Measurements from ENCODE around the gene RPP25L.
A peak's percentile ranks its signal among the peaks of the same experiment; 100 is the strongest.

RPP25L gene

DNA sequence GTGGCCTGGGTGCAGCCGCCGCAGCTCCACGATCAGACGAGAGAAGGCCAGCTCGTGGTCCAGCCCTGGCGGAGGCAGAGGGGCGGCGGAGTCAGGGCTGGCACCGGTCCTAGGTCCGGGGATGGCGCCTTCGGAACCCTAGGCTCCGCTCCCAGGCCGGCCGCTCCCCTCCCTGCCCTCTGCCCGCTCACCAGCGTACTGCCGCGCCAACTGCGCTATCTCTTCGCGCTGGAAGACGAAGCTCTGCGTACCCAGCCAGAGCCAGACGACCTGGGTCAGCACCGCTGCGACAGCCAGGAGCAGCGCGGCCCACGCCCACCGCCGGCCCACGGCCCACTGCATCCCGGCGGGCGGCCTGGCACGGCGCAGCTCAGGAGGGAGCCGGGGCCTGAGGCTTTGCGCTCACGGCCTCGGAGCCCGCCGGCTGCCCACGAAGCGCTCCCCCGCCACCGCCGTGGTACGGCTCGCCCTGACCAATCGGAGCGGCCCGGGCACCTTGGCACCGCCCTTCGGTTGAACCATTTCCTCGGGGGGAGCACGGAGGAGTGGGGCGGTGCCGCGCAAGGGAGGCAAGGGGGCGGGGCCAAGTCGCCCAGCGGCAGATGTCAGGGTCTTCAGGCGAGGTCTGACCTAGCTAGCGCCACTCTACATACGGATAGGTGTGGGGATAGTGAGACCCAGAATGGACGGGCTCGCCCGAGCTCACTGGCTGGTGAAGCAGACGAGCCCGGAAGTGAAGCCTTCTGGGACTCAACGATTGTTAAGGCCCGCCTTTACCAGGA is 25.6 kb upstream of the RPP25L start, which contains the start of gene SIGMAR1:
Gene SIGMAR1, minus strand, starts transcription at position 432 of the 782 bp plus-strand sequence. Its CDS starts 90 bp downstream, at position 342.
- peak; percentile 89 for DNase-seq (ENCODE audit: low read depth, low spot score)

DNA sequence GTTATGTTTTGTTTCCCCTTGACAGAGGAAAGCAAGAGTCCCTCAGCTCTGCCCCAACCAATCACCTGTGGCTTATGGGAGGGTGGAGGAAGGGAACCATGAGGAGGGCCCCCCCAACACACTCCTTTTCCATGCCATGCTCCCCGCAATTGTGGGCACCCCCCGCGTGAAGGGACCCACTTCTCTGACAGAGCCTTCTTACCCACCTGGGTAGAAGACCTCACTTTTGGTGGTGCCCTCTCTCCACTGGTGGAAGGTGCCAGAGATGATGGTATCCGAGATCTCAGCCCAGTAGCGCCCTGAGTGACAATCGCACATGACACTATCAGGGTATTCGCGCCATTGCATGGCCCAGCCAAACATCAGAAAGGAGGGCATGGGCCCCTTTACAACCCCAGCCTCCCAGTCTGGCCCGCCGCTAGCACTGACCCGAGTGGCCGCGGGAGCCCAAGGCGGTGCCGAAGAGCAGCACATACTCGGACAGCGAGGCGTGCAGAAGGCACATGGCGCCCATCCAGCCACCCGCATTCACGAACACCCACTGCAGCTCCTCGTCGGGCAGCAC is 25.0 kb upstream of the RPP25L start:
- no peak for DNase-seq (ENCODE audit: low read depth, low spot score)

DNA sequence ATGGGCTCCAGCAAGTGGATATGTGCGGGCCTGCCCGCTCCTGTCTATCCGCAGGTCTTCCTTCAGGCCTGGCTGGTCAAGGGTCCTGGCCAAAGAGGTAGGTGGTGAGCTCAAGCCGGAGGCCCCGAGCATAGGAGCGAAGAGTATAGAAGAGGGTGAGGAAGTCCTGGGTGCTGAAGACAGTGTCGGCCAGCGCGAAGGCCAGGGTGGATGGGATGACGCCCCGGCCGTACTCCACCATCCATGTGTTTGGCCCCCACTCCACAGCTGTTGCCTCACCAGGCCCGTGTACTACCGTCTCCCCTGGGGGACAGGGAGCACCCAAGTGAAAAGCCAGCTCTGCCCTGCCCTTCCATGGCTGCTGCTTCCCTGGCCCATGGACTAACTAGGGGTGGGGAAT is 23.7 kb upstream of the RPP25L start:
- no peak for DNase-seq (ENCODE audit: low read depth, low spot score)

DNA sequence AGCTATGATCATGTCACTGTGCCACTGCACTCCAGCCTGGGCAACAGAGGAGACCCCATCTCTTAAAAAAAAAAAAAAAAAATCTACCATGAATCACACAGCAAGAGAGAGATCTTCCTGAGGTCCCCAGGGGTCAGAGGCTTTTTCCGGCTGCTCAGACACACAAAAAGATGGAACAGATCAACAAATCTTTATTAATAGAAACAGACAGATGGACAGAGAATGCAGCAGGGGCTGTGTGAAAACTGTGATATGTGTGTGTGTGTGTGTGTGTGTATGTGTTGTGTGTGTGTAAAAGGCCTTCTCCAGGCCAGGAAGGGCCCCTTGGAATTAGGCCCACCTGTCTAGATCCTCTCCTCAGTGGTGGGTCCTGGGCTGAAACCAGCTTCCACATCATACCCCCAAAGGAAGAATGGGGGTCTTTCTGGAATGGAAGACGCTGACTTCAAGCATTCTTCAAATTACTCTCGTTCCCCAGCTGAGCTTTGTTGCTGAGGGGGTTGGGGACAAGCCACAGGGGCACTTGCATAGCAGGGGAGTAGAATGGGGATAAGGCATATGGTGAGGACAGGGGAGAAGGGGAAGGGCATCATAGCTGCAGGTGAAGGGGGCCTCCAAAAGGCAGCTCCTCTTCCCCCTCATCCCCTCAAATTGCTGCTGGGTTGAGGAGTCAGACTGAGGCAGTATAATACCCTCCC is 22.8 kb upstream of the RPP25L start:
- DNase-seq (ENCODE audit: low read depth, low spot score): no peak

DNA sequence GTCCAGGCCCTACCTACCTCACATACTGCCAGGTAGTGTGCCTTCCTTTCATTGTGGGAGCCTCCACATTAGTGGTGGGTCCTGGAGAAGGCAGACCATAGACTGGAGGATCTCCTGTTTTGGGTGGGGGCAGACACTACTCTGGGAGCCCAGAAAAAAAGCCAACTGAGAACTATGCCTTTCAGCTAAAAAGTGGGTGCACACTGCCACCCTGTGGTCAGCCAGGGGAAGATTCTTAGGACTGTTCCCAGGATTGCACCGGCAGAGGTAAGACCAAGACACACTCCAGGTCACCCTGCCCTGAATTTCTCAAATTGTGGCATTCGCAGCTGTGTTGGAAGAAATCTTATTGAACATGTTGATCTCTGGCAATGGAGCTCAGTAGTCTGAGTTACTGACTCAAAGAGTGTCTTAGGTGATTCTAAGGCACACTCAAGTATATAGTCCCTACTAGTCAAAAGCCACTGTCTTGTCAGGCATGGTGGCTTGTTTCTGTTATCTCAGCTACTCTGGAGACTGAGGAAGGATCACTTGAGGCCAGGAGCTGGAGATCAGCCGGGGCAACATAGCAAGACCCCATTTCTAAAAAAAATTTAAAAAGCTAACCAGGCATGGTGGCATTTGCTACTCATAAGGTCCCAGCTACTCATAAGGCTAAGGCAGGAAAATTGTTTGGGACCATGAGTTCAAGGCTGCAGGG is 22.1 kb upstream of the RPP25L start:
- DNase-seq (ENCODE audit: low read depth, low spot score): peak; percentile 58

DNA sequence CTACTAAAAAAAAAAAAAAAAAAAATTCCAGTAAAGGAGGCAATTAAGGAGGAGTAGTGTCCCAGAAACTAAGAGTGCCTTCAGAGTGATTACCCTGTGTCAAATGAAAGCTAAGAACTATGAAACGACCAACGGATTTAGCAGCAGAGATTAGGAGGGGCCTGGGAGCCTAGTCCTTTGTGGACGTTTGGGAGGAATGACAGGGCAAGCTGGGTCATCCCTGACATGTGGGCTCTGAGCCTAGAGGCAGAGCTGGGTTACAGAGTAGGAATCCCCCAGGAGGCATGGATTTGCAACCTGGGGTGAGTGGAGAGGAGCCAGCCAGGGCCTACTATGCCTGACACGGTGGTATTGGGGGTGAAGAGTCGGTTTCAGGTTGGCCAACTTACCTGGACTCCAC is 21.3 kb upstream of the RPP25L start:
- DNase-seq (ENCODE audit: low read depth, low spot score): no peak

DNA sequence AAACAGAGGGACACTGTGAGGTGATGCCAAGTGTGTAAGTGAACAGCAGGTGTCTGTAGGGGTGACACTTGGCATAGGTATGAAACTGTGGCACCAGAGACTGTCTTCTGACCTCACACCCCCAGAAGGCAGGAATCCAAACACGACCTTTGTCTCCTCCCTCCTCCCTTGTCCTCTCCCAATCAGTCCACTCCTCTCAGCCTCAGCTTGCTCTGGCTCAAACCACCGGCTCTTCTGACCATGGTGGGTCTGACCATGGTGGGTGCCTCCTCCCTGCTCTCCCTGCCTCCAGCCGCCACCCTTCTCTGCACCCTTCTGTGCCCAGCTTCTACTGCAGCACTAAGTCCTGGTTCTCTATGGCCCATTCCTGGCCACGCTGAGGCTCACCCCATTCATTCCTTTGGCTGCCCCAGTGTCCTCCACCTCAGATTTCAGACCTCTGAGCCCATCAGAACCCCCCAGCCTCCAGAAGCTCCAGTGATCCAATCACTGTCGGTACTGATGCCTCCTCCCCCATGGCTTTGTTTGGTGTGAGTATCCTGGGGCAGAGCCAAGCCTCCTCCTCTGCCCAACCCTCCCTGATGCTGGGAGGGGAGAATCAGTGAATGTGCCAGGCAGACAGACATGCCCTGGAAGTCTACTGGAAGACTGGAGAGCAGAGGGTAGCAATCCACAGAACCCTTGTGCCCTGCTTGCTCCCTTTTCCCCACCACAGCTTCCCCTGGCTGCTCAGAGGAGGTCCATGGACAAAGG is 18.7 kb upstream of the RPP25L start:
- no peak for DNase-seq (ENCODE audit: low read depth, low spot score)

DNA sequence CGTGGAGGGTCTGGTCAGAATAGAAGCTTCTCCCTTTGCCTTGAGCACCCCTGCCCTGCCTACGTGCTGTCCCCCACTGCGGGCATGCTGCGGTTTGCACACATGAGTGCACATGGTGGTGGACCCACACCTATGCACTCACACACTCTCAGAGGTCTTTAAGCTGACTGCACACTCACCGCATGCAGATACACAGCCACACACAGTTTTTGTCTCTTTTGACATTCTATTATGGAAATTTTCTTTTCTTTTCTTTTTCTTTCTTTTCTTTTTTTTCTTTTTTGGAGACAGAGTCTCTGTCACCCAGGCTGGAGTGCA is 17.6 kb upstream of the RPP25L start:
- no peak for DNase-seq (ENCODE audit: low read depth, low spot score)

DNA sequence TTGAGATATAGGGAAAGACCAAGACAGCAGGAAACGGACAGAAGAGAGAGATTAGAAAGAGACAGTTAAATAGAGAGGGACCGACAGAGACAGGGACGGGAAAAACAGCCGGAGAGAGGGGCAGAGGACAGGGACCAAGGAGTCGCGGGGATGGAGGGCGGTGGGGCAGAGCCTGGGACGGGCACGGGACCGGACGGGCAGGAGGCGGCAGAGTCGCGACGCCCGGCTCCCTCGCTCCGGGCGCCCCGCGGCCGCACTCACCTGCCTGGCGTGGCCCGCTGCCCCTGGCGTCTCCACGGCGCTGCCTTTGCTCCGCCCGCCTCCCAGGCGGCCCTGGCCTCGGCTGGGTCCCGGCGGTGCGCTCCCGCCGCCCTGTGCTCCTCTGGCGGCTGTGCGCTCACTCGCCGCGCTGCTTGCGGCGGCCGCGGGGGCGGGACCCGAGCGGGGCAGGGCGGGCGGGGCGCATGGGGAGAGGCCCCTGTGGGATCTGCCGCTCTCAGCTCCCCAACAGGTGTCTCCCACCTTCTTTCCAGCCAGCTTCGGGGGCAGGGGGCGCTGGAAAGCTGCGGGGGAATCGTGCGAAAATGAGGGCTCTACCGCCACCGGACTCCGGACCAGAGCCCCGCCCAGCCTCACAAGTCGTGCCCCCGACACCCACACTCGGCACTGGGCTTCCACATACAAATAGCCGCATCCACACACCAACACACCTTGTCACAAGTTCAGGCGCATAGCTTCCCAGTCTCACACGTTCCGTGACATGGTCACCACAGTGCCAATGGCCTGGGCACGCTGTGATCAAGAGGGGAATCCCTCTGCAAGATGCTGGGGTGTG is 17.0 kb upstream of the RPP25L start, which contains the start of gene ARID3C:
Gene ARID3C, minus strand, starts transcription at position 411 of the 835 bp plus-strand sequence. CDS start 1,052 bp downstream, outside the sequence.
- DNase-seq (ENCODE audit: low read depth, low spot score): no peak

DNA sequence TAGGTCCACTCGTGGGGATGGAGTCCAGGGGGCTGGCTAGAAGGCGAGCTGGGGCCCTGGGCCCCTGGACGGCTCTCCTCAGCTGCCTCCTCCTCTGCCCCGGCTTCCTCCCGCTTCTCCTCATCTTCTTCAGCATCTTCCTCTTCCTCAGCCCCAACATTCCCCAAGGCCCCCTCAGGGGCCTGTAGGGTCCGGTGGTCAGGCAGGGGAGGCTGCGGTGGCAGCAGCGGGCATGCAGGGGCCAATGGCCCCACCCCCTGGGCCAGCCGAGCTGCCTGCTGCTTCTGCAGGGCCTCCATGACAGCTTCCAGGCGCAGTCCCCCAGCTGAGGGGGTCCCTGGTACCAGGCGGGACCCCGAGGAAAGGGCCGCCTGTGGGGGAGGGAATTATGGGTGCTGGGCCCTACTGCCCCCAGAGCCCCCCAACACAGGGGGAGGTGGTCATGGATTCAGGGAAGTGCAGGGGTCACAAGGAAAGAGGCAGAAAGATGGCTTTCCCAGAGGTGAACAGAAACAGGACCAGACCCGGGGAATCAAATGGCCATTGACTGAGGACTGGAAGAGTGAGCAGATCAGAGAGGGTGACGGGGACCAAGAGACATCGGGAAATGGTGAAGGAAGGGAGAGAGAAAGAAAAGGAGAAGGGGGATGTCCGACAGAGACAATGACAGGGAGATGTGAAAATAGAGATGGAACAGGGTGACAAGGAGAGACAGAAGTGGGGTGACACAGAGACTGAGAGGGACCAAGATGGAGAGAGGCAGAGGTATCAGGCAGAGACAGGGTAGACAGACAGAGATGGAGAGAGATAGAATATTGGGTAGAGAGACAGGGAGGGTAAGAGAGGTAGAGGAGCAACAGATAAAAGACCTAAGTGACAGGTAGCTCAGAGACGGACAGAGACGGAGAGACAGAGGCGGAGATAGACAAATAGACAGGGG is 16.1 kb upstream of the RPP25L start:
- no peak for DNase-seq (ENCODE audit: low read depth, low spot score)

DNA sequence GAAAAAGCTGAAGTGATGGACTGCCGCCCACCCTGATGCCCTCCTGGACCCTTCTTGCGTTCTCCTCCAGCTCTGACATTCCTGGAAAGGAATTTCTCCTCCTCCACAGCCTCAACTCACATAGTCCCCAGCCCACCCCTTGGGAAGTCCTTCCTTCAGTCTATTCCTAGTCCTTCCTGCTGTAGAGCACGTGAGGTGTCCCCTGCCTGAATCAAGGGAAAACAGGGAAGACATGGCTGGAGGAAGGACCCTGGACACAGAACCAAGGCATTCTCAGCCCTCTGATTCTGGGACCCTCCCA is 13.2 kb upstream of the RPP25L start:
- DNase-seq (ENCODE audit: low read depth, low spot score): no peak

DNA sequence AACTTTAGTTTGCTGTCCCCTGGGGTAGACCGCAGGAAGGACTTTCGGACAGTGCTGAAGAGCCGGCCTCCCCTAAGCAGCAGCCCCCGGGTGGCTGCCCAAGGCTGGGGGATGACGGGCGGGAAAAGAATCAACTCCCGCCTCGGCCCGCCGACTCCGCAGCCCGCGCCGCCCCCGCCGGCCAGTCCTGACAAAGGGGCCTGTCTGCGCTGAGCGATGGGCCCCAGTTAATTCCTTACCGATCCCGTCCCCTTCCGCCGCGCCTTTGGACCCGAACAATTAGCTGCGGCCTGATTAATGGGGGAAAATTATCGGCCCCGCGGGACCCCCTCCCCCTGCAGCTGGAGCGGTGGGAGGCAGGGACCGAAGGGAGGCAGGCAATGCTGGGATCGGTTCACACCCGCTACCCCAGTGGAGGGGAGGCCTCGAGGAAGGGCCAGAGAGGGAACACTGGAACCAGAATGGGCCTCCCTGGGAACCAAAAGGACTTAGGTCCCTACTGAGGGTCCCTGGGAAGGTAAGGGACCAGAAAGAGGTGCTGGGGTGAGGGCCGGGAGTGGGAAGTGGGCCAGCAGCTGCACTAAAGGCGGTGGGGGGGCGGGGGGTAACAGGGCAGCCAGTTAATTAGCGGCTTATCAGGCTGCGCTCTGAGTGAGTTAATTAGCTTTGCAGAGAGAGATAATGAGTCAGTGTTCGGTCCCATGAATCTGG is 12.7 kb upstream of the RPP25L start:
- no peak for DNase-seq (ENCODE audit: low read depth, low spot score)

DNA sequence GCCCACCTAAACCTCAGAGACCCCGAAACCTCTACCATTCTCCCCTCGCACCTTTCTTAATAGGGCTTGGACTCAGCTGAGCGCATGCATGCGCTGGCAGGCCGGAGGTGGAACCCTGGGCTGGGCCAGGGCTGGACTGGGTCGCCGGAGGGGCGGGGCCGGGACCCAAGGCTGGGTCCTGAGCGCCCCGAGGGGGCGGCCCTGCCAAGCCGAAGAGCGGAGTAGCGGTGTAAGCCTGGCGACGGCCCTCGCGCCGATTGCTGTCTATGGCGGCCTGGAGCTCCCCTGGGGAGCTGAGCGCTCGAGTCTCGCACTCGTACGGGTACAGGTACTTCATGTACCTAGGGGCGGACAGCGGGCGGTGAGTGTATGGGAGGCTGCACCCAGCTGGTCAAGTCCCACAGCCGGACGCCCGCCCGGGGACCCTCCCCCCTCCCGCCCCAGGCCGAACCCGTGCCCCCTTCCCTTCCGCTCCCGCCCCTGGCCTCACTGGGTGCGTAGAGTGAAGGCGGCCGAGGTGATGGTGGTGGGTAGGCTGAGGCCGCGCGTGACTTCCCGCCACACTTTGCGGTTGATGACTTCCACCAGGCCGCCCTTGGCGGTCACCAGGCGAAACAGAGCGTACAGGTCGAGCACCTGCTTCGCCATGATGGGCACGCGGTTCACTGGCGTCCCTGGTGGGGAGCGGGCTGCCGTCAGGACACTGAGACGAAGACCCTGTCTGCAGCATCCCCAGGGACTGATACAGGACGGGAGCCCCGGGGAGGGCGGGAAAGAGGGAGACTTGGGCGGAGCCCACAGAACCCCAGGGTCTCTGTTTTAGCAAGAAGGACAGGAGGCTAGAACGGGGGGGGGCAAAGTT is 11.7 kb upstream of the RPP25L start:
- DNase-seq (ENCODE audit: low read depth, low spot score): no peak

DNA sequence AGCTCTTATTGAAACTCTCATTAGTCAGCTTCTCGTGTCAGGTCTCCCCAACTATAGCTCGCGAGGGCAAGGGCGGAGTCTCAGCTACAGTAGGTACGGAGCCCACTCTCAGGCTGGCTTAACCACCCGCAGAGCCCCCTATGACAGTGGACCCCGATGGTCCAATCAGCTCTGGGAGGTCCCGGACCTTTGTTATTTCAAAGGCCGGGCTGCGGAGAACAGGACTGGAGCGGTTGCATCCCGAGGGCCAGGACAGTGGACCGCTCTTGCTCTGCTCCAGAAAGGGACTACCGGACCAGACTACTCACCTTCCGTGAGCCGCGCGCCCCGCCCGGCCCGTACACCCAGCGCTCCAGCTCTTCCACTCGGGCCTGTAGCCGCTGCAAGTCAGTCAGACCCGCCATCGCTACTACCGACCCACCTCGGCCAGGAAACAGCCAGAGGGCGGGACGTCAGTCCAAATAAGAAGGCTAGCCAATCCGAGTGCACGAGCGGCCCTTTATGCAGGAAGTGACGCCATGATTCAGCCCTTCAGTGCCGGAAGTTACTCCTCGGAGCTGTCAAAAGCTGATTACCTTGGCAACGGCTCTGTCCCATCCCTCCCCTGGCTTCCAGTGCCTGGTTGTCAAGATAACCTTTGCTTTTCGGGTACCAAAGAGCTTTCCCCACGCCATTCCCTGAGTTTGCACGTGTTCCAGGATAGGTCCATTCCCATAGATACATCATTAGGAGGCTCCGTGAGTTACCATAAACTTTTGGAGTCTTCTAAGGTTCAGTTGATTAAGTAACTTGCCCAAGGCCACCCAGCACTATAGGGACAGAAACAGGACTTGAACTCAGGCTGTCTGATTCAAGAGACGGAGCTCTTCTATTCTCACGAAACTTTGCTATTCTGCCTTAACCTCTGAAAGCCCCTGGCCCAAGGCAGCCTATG is 8.4 kb upstream of the RPP25L start, which contains the start of gene DCTN3:
Gene DCTN3, minus strand, starts transcription at position 435 of the 934 bp plus-strand sequence. Its CDS starts 31 bp downstream, at position 404.
- peak; percentile 87 for DNase-seq (ENCODE audit: low read depth, low spot score)

DNA sequence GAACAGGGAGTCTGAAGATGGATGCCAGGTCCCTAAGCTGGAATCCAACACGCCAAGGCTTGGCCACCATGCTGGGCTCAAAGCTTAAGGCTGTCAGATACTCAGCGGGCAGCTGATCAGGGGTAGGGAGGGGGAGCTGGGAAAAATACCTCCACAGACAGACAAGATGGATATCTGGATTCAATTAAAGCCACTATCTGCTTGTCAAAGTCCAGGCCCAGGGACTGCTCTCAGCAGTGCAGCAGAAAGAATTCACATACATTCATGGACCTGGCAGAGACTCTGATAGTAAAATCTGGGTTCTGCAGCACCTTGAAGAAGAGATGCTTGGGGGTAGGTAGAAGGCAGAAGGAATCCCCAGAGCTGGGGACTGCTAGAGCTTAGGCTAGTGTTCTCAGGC is 3.2 kb upstream of the RPP25L start:
- no peak for DNase-seq (ENCODE audit: low read depth, low spot score)

DNA sequence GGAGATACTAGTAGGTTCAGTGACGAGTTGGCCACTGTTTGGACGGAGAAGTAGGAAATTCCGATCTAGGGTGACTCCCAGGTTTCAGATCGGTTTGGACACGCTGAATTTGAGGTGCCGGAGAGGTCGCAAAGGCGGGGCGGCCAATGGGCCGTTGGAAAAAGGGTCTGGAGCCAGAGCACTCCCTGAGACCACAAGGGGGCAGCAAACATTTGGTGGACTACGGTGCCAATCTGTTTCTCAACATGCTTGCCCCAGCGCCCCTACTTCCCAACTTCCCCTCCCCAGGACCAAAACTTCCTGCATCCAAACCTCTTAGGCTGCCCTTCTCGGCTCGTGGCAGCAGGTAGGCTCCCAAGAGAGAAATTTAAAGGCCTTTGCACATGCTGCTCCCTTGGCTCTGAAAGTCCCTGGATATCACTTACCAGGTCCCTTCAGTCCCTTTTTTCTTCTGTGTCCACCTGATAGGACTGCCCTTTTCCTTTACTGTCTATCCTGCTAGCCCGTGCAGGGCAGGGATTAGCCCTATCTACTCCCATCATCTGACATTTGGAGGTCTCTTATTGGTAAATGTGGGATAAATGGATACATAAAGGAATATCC is 992 bp upstream of the RPP25L start:
- DNase-seq (ENCODE audit: low read depth, low spot score): peak; percentile 57
